GM23338 (cell line): ENCODE data around the gene OVCH1. TPM values are rescaled to one million over a fixed set of nuclear protein-coding genes. Genes with fewer than 3 reads are reported as not detected.
A peak's percentile ranks its signal among the peaks of the same experiment; 100 is the strongest.

Experiments
- ATAC-seq: fragments of 200-7000 bp; cut with Tn5 transposase; 3 replicates; pipeline ENCODE4 v1.9.1; 2020
- DNase-seq: peaks from one replicate; pipeline ENCODE4 v3.0.0-alpha.2; 2015; ENCODE audit warnings: low spot score
- H2AFZ ChIP-seq: fragments of 200-600 bp; sonication (generic); 2 replicates; pipeline ENCODE4 v1.8.0; 2016; ENCODE audit warnings: antibody characterized with exemption, mild to moderate bottlenecking, moderate library complexity
- H3F3A ChIP-seq: fragments of 200-600 bp; sonication (generic); replicated peaks from 2 replicates; pipeline ENCODE4 v1.8.0; 2017; ENCODE audit warnings: antibody characterized with exemption, mixed run types, low read depth
- H3K27ac ChIP-seq: fragments of 200-600 bp; sonication (generic); 2 replicates; pipeline ENCODE4 v1.6.1; 2016; ENCODE audit warnings: low read depth
- H3K27me3 ChIP-seq: fragments of 200-600 bp; sonication (generic); 2 replicates; pipeline ENCODE4 v1.8.0; 2016; ENCODE audit warnings: mild to moderate bottlenecking, mixed run types, moderate library complexity; ENCODE audit not compliant: insufficient read depth
- H3K36me3 ChIP-seq: fragments of 200-600 bp; sonication (generic); 2 replicates; pipeline ENCODE4 v1.8.0; 2016; ENCODE audit warnings: mild to moderate bottlenecking; ENCODE audit not compliant: insufficient read depth
- H3K4me1 ChIP-seq: fragments of 200-600 bp; sonication (generic); 2 replicates; pipeline ENCODE4 v1.8.0; 2016; ENCODE audit warnings: mild to moderate bottlenecking, moderate library complexity; ENCODE audit not compliant: insufficient read depth
- H3K4me2 ChIP-seq: fragments of 200-600 bp; sonication (generic); 2 replicates; pipeline ENCODE4 v1.7.1; 2017; ENCODE audit warnings: mixed run types
- H3K4me3 ChIP-seq: fragments of 200-600 bp; sonication (generic); 2 replicates; pipeline ENCODE4 v1.6.1; 2016; ENCODE audit warnings: mixed run types
- H3K79me2 ChIP-seq: fragments of 200-600 bp; sonication (generic); replicated peaks from 2 replicates; pipeline ENCODE4 v1.8.0; 2017; ENCODE audit warnings: mild to moderate bottlenecking; ENCODE audit not compliant: insufficient read depth
- H3K9me2 ChIP-seq: fragments of 200-600 bp; sonication (generic); 2 replicates; pipeline ENCODE4 v1.8.0; 2017; ENCODE audit not compliant: insufficient read depth
- H4K20me1 ChIP-seq: fragments of 200-600 bp; sonication (generic); replicated peaks from 2 replicates; pipeline ENCODE4 v1.8.0; 2017; ENCODE audit warnings: mild to moderate bottlenecking; ENCODE audit not compliant: insufficient read depth
- H3K27ac Mint-ChIP-seq: 2 replicates; pipeline ENCODE4 v1.8.0; 2020; ENCODE audit warnings: inconsistent platforms, mild to moderate bottlenecking, moderate library complexity, mixed read lengths
- H3K27me3 Mint-ChIP-seq: 3 replicates; pipeline ENCODE4 v1.8.0; 2022; ENCODE audit warnings: low read depth, mild to moderate bottlenecking, moderate library complexity, mixed read lengths, inconsistent platforms; ENCODE audit not compliant: insufficient read depth, poor library complexity
- H3K36me3 Mint-ChIP-seq: 3 replicates; pipeline ENCODE4 v1.8.0; 2021; ENCODE audit warnings: low read depth, mild to moderate bottlenecking, inconsistent platforms, moderate library complexity, mixed read lengths
- H3K4me1 Mint-ChIP-seq: 3 replicates; pipeline ENCODE4 v1.8.0; 2020; ENCODE audit warnings: mild to moderate bottlenecking, inconsistent platforms, mixed read lengths
- H3K4me3 Mint-ChIP-seq: 3 replicates; pipeline ENCODE4 v1.8.0; 2021; ENCODE audit warnings: moderate library complexity, mild to moderate bottlenecking, inconsistent platforms, mixed read lengths
- H3K9me3 Mint-ChIP-seq: 3 replicates; pipeline ENCODE4 v1.8.0; 2020; ENCODE audit warnings: moderate library complexity, mild to moderate bottlenecking, inconsistent platforms, mixed read lengths
- CREB1 ChIP-seq: fragments of 250-450 bp; sonication (Bioruptor Pico); IDR thresholded peaks from 2 replicates; pipeline ENCODE4 v1.5.0; 2020; ENCODE audit warnings: low read depth, mild to moderate bottlenecking, moderate library complexity
- CTCF ChIP-seq, 2 experiments: fragments of 200-600 bp in 1 of 2; sonication (generic) in 1 of 2; conservative IDR thresholded peaks; 2 replicates each; pipeline versions ENCODE4 v1.5.1 to v1.6.1; 2016 to 2017; ENCODE audit warnings: antibody characterized with exemption in 2 of 2, low read depth in 2 of 2, mild to moderate bottlenecking in 2 of 2, moderate library complexity in 1 of 2
- ETS1 ChIP-seq: IDR thresholded peaks from 2 replicates; pipeline ENCODE4 v1.6.1; 2016; ENCODE audit warnings: antibody characterized with exemption
- EZH2 ChIP-seq: fragments of 200-600 bp; sonication (generic); IDR thresholded peaks from one replicate; pipeline ENCODE4 v1.8.0; 2017; ENCODE audit warnings: antibody characterized with exemption, mild to moderate bottlenecking, low read depth; ENCODE audit not compliant: unreplicated experiment
- JUNB ChIP-seq: IDR thresholded peaks from one replicate; pipeline ENCODE4 v1.6.1; 2016; ENCODE audit warnings: antibody characterized with exemption; ENCODE audit not compliant: unreplicated experiment
- NANOG ChIP-seq: IDR thresholded peaks from 2 replicates; pipeline ENCODE4 v1.6.1; 2016; ENCODE audit warnings: antibody characterized with exemption, borderline replicate concordance
- POLR2AphosphoS5 ChIP-seq: IDR thresholded peaks from 2 replicates; pipeline ENCODE4 v1.6.1; 2016; ENCODE audit warnings: antibody characterized with exemption, low read depth
- STAT1 ChIP-seq: IDR thresholded peaks from one replicate; pipeline ENCODE4 v1.6.1; 2016; ENCODE audit warnings: antibody characterized with exemption; ENCODE audit not compliant: unreplicated experiment
- ZNF114 ChIP-seq: fragments of 250-450 bp; sonication (Bioruptor Pico); IDR thresholded peaks from 2 replicates; pipeline ENCODE4 v1.5.0; 2020; ENCODE audit warnings: mild to moderate bottlenecking, moderate library complexity
- ZNF331 ChIP-seq: fragments of 250-450 bp; sonication (Bioruptor Pico); IDR thresholded peaks from 2 replicates; pipeline ENCODE4 v1.5.0; 2020; ENCODE audit warnings: low read depth, mild to moderate bottlenecking, moderate library complexity
- polyA plus RNA-seq: library from polyadenylated mRNA; unstranded; fragments of >200 nt; fragmentation: Nextera tagmentation; extraction: Ambion mirVana; gene quantifications from 2 replicates; pipeline ENCODE4 v1.2.1, GENCODE V29; 2016
- total RNA-seq: library from RNA; depleted of rRNA; stranded (reverse); fragments of >200 nt; shearing (Covaris generic); gene quantifications from 2 replicates; pipeline ENCODE4 v1.2.3, GENCODE V29; 2014

Gene OVCH1
- total and polyA plus RNA-seq, 2 experiments from 2014 or later = not detected

- H3K4me1 ChIP-seq = no peaks in the 10 kb centered on the region
- H3F3A ChIP-seq = no peaks in the 10 kb centered on the region
- no peak overlapping the region for H3K27ac ChIP-seq
- H3K36me3 ChIP-seq = no peaks in the 10 kb centered on the region
- H3K79me2 ChIP-seq = no peaks in the 10 kb centered on the region
- no peak overlapping the region for H3K4me2 ChIP-seq
- H3K27me3 ChIP-seq = no peaks in the 10 kb centered on the region
- no peak overlapping the region for H2AFZ ChIP-seq
- Mint-ChIP-seq H3K36me3 (peaks cover 3% of the 10 kb centered on the region; the same call in 1 of the 3 replicates), H3K4me1 (no peaks in the 10 kb centered on the region), H3K27me3 (no peaks in the 10 kb centered on the region), H3K4me3 (no peak overlapping the region), H3K27ac (no peak overlapping the region), H3K9me3 (no peaks in the 10 kb centered on the region)
- no peaks in the 10 kb centered on the region for H3K9me2 ChIP-seq
- TF ChIP-seq NANOG (no peak), ZNF331 (CRISPR knock-in tag) (no peak), POLR2AphosphoS5 (no peak), ETS1 (no peak), JUNB (no peak), EZH2 (no peak)
- H3K4me3 ChIP-seq = no peak overlapping the region
- H4K20me1 ChIP-seq = no peaks in the 10 kb centered on the region
- DNase-seq (no peak), ATAC-seq (no peak)
Measured at GRCh38 chr12:29521951-29522350, 24.5 kb upstream of the OVCH1 start.

GRCh38 chr12:29519585-29520182 is 22.2 kb upstream of the OVCH1 start:
- TF ChIP-seq CTCF (conservative IDR thresholded peaks at IDR 0.05; ENCODE audit: low read depth in 2 of 2) (peak in 1 of 2 experiments; percentile 77), JUNB (no peak)
- Histone ChIP-seq H3K4me1 (no peaks in the 10 kb centered on the region), H3K4me2 (no peak overlapping the region), H3K27me3 (no peaks in the 10 kb centered on the region), H3F3A (no peaks in the 10 kb centered on the region), H2AFZ (no peak overlapping the region), H3K4me3 (no peak overlapping the region), H3K27ac (no peak overlapping the region), H4K20me1 (no peaks in the 10 kb centered on the region), H3K79me2 (no peaks in the 10 kb centered on the region), H3K9me2 (no peaks in the 10 kb centered on the region), H3K36me3 (no peaks in the 10 kb centered on the region)
- Mint-ChIP-seq H3K27ac (no peak overlapping the region), H3K4me1 (no peaks in the 10 kb centered on the region), H3K9me3 (no peaks in the 10 kb centered on the region), H3K27me3 (no peaks in the 10 kb centered on the region), H3K36me3 (peaks cover 10% of the 10 kb centered on the region; the same call in 2 of the 3 replicates), H3K4me3 (no peak overlapping the region)
- no peak for ATAC-seq
- DNase-seq = peak; percentile 49

GRCh38 chr12:29518407-29518806 is 20.9 kb upstream of the OVCH1 start:
- peaks cover 17% of the 10 kb centered on the region; the same call in 2 of the 3 replicates for H3K36me3 Mint-ChIP-seq
- Histone ChIP-seq H3K4me3 (no peak overlapping the region), H3K27ac (no peak overlapping the region), H2AFZ (no peak overlapping the region), H3K79me2 (no peaks in the 10 kb centered on the region), H4K20me1 (no peaks in the 10 kb centered on the region), H3K4me2 (no peak overlapping the region), H3K27me3 (no peaks in the 10 kb centered on the region), H3K4me1 (no peaks in the 10 kb centered on the region), H3F3A (no peaks in the 10 kb centered on the region), H3K9me2 (no peaks in the 10 kb centered on the region), H3K36me3 (no peaks in the 10 kb centered on the region)
- H3K9me3 Mint-ChIP-seq = no peaks in the 10 kb centered on the region
- ATAC-seq (no peak), DNase-seq (no peak)
- H3K4me3 Mint-ChIP-seq = no peak overlapping the region
- no peak overlapping the region for H3K27ac Mint-ChIP-seq
- H3K27me3 Mint-ChIP-seq = no peaks in the 10 kb centered on the region
- no peaks in the 10 kb centered on the region for H3K4me1 Mint-ChIP-seq
- no peak for TF ChIP-seq CTCF (conservative IDR thresholded peaks at IDR 0.05; ENCODE audit: low read depth in 2 of 2)
- no peak for TF ChIP-seq ZNF331 (CRISPR knock-in tag)
- no peak for TF ChIP-seq CREB1 (CRISPR knock-in tag)
- TF ChIP-seq STAT1 = no peak
- TF ChIP-seq ETS1 = no peak
- no peak for TF ChIP-seq ZNF114 (CRISPR knock-in tag)
- no peak for TF ChIP-seq POLR2AphosphoS5
